SK-N-DZ (cell line): ENCODE data around the gene TOB2.
"Not testable (repeated sequence)": the region's sequence is repeated elsewhere in the genome, so short reads cannot be mapped to it uniquely, and the experiment has no call there.

ENCODE experiments used
- DNase-seq: peaks from one replicate; pipeline ENCODE4 v3.0.0-alpha.2; 2015; ENCODE audit warnings: low spot score

The TOB2 gene

DNA sequence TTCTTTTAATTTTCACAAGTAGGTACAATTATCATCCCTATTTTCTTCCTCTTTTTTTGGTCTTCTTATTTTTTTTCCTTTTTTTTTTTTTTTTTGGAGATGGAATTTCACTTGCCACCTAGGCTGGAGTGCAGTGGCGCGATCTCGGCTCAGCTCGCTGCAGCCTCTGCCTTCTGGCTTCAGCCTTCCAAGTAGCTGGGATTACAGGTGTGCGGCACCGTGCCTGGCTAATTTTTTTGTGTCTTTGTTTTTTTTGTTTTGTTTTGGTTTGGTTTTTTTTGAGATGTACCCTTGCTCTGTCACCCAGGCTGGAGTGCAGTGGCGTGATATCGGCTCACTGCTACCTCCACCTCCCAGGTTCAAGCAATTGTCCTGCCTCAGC is 16.7 kb downstream of the TOB2 start:
- no peak for DNase-seq

DNA sequence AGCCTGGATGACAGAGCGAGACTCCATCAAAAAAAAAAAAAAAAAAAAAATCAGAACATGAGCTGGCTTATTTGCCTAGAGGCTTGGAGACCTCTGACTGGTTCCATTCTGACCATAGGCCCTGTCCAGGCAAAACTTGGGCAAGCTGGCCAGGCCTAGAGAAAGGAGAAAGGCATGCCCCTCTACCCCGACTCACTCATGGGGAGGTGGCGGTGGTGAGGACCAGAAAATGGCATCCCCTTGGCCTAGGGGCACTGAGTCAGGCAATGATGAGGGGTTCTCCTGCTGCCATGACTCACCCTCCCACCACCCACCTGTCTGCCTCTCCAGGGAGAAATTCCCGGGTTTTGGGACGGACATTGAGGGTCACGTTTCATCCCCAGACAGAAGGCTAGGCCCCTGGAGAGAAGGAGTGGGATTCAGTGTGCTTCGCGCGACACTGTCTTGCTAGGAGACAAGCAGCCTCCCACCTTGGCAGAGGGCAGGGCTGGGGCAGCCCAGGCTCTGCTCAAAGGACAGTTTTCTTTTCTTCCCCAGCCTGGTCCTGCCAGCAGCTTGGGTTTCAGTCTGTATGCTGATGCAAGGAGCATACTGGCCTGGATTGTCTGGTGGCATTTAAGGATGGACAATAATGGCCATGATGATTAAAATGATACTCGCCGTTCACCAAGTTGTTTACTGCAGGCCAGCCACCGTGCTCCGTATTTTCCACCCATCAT is 17.2 kb downstream of the TOB2 start:
- no peak for DNase-seq

DNA sequence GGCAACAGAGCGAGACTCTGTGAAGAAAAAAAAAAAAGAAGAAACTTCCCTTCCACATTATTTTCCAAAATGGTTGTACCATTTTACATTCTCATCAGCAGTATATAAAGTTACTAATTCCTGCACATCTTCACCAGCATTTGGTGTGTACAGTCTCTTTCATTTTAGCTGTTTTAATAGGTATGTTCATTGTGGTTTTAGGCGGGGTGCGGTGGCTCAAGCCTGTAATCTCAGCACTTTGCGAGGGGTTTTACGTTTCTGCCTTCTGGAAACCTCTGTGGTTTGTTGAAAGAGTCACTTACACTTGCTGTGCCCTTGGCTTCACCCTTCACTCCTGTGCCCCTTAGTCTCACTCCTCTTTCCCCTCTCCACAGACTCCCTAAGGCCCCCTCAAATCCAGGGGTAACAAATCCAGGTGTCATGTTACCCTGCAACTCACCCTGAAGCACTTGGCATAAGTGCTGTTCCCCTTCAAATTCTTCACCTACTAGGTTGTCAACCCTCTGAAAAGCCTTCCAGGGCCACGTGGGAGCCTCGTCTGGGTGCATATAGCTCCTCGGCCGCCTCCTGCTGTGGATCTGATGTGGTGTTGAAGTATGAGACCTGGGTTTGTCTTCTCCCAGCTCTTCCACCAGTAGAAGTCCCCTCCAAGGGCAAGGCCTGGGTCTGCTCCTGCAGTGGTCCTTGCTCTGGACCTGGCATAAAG is 20.8 kb downstream of the TOB2 start:
- DNase-seq: no peak

DNA sequence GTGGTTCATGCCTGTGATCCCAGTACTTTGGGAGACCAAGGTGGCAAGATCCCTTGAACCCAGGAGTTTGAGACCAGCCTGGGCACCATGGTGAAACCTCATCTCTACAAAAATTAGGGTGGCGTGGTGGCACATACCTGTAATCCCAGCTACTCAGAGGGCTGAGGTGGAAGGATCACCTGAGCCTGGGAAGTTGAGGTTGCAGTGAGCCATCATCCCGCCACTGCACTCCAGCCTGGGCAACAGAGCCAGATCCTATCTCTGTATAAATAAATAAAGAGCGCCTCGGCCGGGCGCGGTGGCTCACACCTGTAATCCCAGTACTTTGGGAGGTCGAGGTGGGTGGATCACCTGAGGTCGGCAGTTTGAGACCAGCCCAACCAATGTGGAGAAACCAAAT is 27.9 kb downstream of the TOB2 start:
- no peak for DNase-seq

DNA sequence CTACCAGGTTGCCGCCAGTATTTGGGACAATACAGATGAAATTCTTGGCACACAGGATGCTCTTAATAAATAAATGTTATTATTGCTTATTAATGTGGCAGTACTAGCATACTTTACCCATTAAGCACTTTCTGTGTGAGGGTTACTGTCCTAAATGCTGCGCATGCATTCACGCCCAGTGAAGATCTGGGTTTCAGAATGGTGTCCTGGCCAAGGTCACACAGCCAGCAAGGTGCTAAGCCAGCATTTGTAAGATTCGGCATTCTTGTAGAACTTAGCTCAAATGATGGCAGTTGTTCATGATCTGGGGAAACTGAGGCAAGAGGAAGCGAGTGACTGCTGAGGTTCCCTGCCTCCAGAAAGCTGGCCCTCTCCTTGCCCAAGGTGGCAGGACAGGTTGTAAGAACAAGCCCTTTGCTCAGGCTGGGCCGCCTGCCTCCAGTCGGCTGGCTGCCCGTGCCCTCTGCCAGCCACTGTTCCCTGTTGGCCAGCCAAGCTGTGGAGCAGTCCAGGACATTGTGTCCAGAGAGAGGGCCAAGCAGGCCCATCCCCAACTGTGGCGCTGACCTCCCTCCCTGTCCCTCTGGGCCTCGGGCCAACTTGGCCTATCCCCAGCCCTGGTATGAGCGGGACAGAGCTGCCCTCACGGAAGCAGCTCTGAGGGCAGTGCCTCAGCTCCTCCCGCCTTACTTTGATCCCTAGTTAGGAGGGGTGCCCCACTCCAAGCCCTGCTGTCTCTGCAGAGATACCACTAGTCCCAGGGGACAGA is 28.8 kb downstream of the TOB2 start:
- DNase-seq: no peak

DNA sequence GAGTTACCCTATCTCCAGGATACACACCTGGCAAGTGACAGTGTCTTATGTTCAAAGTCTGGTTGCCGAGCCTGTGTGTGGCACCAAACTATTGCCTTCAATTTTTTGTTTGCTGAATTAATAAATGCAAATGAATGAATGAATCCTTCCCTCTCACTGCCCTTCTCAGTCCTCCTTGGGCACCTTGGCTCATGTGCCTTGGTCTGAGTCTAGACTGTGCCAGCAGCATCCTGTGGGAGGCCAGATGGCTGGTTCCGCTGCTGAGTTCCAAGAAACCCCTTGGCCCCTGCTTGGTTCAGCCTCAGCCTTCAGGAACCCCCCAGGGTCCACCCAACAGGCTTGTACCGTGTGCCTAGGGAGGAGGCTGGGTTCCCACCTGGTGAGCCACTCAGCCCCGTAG is 31.0 kb downstream of the TOB2 start:
- DNase-seq: no peak

DNA sequence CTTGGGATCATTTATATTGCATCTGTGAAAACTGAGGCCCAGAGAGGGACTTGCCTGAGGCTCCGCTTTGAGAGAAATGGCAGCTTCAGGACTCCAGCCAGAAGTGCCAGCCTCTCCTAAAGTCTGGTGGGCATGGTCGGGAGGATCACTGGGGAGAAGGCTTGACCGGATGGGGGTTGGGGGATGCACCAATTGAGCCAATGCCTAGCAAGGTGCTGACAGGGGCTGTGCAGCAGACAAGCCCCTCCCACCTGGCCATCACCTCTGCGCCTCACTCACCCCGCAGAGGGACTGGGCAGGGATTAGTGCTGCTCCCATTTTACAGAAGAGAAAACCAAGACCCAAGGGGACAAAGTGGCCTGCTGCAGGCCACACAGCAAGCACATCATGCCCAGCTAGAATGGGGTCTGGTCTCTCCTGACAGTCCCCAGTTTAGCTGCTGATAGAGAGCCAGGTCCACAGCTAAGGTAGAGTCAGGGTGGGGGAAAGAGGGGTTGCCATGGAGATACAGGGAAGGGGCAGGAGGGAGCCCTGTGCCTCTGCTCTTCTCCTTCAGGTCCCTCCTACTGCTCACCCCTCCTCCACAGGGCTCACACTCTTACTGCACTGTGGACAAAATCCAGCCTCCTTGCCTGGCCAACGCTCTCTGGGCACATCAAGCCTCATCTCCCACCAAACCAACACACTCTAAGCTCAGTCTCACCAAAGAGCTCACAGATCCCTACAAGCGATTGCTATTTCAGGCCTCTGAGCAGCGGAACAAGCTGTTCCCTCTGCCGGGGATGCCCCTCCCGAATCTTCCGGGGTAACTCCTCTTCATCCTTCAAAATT is 35.4 kb downstream of the TOB2 start:
- DNase-seq: peak; percentile 65

DNA sequence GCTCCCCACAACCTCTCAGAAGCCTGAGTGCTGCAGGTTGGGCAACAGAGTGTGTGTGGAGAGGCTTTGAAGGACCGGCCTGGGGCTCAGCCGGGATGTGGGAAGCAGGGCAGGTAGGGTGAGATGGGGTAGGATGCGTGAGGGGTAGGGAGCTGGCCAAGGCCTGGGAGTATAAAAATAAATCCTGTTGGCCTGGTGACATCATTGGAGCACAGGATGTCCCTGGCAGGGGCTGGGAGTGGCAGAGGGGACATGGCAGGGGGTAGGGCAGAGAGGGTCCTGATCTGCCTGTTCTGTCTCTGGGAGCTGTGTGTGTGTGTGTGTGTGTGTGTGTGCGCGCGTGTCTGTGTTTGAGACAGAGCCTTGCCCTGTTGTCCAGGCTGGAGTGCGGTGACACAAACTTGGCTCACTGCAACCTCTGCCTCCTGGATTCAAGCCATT is 36.3 kb downstream of the TOB2 start:
- no peak for DNase-seq

DNA sequence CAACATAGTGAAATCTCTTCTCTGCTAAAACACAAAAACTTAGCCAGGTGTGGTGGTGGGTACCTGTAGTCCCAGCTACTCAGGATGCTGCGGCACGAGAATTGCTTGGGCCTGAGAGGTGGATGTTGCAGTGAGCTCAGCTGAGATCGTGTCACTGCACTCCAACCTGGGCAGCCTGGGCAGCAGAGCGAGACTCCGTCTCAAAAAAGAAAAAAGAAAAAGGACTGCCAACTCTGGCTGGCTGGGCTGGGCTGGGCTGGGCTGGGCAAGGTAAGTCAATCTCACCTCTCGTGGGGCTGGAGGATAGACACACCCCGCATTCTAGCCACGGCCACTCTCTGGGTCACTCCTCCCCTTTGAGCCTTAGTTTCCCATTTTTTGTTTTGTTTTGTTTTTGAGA is 37.9 kb downstream of the TOB2 start:
- no peak for DNase-seq

DNA sequence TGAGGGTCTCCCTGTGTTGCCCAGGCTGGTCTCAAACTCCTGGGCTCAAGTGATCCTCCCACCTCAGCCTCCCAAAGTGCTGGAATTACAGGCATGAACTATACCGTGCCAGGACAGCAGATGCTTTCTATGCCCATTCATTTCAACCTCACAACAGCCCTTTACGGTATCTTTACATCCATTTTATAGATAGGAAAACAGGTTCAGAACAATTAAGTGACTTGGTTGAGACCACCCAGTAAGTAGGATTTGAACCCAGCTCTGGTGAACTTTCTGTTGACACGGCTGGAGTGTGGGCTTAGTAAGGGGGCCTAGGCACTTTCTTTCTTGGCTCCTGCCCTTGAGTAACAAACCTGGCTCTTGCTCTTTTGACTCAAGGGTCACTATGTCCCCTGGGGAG is 39.2 kb downstream of the TOB2 start:
- no peak for DNase-seq

DNA sequence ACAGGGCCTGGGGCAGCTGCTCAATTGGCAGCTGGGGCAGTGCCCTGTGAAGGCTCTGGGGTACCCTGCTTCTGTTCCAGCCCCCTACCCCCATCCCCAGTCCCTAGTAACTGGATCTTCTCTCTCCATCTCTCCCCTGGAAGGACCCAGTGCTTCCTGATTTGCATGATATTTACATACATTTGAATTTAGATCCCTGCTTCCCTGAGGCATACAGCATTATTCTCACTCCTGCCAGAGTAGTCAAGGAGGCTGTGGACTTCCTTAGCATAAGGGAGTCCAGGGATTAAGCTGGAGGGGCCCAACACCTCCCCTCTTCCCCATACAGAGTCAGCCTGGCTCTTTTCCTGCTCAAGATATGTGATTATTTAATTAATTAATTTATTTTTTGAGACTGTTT is 40.2 kb downstream of the TOB2 start:
- DNase-seq: no peak

DNA sequence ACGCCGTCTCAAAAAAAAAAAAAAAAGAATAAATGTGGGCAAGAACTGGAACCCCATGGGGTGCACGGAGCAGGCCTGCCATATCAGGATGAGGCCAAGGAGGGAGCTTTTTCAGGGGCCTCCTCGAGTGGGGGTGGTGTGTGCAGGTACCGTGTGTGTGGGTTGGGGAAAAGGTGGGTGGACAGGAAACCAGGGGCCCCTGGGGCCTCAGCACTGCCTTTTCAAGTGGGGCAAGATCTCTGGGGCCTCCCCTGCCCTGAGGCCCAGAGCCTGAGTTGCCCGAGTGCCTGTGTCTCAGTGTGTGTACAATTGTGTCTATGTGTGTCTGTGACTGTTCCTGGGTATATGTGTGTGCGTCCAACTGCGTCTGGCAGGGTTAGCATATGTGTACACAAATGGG is 41.0 kb downstream of the TOB2 start:
- DNase-seq: no peak

DNA sequence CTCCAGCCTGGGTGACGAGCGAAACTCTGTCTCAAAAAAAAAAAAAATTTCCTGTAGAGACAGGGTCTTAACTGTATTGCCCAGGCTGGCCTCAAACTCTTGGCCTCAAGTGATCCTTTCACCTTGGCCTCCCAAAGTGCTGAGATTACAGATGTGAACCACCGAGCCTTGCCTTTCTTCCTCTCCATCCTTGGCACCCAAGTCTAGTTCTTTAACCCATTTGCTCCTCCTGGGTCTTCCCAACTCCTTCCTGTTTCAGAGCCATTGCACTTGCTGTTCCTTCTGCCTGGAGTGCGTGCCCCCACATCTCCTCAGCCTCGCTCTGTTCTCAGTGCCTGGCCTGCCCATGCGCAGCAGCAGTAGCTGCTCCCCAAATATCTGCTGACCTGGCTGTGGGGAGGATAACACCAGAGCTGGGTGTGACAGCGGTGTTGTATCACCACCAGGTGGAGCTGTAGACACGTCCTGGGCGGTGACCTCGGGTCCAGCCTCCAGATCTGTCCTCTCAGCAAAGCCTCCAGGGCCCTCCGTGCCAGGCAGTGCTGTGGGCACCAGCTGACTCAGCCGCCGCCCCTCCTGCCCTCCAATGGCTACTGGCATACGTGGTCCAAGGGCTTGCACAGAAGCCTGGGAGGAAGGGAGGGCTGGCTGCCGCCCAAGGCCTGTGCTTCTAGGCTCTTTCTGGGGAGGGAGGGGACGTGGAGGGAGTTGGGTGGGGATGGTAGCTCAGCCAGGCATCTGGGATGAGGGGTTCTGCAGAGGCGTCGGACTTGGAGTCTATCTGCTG is 42.9 kb downstream of the TOB2 start:
- peak; percentile 83 for DNase-seq

DNA sequence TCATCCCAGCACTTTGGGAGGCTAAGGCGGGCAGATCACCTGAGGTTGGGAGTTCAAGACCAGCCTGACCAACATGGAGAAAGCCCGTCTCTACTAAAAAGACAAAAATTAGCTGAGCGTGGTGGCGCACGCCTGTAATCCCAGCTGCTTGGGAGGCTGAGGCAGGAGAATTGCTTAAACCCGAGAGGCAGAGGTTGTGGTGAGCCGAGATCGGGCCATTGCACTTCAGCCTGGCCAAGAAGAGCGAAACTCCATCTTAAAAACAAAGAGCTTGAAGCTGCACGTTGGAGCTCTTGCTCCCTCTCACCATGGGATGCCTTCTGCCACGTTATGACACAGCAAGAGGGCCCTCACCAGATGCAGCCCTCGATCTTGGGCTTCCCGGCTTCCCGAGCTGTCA is 43.8 kb downstream of the TOB2 start:
- not testable (repeated sequence) for DNase-seq

DNA sequence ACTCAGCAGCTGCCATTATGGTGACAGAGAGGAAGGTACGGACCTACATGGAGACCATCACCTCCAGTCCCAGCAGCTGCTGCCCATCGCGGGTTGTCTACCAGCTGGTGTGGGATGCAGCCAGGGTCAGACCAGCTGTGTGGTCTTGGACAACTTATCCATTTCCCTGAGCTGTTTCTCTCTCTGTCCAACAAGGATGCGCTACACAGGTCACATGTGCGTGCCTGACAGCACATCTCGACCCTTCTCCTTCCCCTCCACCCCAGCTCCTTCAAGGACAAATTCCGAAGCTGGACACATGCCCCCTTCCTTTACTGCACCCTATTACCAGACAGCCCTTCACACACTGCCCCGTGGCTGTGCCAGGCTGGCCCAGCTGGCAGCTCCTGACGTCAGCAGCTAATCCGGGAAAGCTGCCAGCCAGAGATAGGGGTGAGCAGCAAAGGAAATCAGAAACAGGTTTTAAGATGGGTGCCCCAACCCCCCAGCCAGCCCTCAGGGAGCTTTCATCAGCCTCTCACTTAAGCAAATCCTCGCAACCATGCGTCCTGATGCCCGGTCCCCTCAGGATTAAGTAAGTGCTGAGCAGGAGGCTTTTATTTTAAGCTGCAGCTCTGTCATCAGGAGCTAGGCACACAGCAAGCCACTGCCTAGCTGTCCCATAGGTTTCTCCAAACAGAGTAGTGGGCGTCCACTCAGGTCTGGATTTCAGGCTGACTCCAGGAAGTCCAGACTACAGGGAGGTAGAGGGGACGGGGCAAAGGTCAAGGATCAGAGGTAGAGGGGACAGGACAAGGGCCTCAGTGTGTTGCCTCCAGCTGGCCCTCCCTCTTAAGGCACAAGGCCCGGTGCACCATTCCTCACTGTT is 44.6 kb downstream of the TOB2 start:
- DNase-seq: no peak

DNA sequence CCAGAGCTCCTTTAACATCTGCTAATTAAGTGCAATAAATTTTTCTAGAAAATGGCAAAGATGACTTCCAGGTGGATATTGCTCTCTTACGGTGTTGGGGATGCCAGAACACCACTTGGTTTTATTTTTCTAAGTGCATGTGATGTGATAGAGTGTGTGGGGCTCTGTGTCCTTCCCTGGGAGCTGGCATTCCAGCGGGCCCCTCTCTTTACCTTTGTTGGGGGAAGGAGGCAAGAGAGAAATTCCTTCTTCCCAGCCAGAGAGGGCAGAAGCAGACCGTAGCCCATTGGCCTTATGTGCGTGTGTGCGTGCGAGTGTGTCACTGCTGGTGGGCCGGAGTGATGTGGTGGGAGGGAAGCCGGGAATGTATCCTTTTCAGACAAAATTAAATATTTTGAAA is 47.7 kb downstream of the TOB2 start:
- DNase-seq: no peak

DNA sequence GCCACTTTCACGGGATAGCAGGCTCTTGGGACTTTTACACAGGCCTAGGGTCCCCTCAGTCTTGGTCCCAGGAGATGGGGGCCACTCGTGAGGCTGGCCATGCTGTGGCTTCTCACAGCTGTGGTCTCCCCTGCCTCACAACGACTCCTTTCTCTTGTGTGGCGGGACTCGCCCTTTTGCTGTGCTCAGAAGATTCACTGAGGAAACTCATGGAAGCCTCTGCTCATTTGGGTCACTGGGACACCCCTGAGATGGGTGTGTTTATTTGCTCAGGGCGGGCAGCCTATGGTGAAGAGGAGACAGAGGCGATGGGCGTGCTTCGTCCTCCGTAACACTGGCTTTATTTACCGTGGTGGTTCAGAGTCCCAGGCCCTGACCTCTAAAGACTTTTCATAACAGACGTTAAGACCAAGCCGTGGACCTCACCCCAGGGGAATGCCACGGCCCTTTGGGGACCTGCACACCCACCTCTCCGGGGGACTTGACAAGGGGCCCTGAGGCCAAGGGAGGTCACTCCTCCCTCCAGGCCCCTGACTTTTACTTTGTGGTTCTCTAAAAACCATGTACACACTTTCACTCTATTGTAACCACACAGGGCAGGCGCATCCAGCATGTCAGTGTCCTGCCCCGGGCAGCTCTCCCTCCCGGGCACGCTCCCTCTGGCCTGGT is 49.3 kb downstream of the TOB2 start:
- DNase-seq: no peak

DNA sequence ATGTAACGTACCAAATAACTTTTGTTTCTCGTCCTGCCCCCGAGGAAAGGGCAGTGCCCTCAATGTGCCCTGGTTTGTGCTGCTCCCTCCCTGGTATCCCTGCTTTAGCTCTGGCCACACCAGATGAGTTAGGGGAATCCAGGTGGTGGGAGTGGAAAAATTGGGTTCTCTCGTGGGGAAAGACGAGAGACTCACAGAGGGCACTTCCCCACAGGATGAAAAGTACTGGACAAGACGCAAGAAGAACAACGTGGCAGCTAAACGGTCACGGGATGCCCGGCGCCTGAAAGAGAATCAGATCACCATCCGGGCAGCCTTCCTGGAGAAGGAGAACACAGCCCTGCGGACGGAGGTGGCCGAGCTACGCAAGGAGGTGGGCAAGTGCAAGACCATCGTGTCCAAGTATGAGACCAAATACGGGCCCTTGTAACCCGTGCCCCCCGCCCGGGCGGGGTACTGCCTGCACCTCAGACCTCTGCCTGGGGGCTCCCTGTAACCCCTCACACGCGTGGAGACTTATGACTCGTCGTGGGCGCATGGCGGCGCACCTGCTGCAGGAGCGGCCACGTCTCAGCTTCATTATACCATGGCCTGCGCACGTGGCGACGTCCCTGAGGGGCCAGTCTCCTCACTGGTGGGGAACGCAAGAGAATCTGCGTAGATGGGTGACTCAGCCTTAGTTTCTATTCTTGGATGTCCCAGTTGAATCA is 50.9 kb downstream of the TOB2 start:
- no peak for DNase-seq

DNA sequence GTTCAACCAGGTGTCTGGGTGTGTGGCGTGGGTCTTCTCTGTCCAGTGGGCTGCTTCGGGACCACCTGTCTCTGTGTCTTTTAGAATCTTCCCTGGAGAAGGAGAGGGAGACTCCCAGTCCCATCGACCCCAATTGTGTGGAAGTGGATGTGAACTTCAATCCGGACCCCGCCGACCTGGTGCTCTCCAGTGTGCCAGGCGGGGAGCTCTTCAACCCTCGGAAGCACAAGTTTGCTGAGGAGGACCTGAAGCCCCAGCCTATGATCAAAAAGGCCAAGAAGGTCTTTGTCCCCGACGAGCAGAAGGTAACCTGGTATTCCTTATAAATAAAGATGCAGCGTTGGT is 52.6 kb downstream of the TOB2 start:
- no peak for DNase-seq
